Measurements from ENCODE around the gene TSPAN16. TPM values are rescaled to one million over a fixed set of nuclear protein-coding genes. Genes with fewer than 3 reads are reported as not detected.

Gene TSPAN16
- total and polyA plus RNA-seq, 2 of the 13 experiments (the other 11 are each of a cell fraction or from before 2014, with no cell fraction given), result not detected

- TF ChIP-seq ZNF274 (CRISPR knock-in tag; IDR thresholded peaks at IDR 0.05) (peak; percentile 98), HNF4A (CRISPR knock-in tag; IDR thresholded peaks at IDR 0.05) (peak; percentile 100), KLF13 (CRISPR knock-in tag; IDR thresholded peaks at IDR 0.05) (peak; percentile 72; the same call in 1 of the 2 replicates), ZNF550 (CRISPR knock-in tag; IDR thresholded peaks at IDR 0.05; ENCODE audit: borderline replicate concordance) (no peak), ZNF577 (CRISPR knock-in tag; IDR thresholded peaks at IDR 0.05; ENCODE audit: borderline replicate concordance, low read depth) (no peak), ZNF350 (CRISPR knock-in tag; IDR thresholded peaks at IDR 0.05; ENCODE audit: borderline replicate concordance, low read depth) (peak; percentile 98), POGZ (CRISPR knock-in tag; IDR thresholded peaks at IDR 0.05) (peak; percentile 86), ZNF18 (CRISPR knock-in tag; IDR thresholded peaks at IDR 0.05; ENCODE audit: insufficient replicate concordance) (peak; percentile 52), FOXK2 (IDR thresholded peaks at IDR 0.05) (no peak), SIN3B (IDR thresholded peaks at IDR 0.05; ENCODE audit: low read length) (no peak), NONO (IDR thresholded peaks at IDR 0.05) (no peak), NONO (CRISPR knock-in tag; conservative IDR thresholded peaks at IDR 0.05) (peak; percentile 98), TMF1 (CRISPR knock-in tag; IDR thresholded peaks at IDR 0.05; ENCODE audit: low read depth) (peak; percentile 55; the same call in 1 of the 2 replicates), LBX2 (CRISPR knock-in tag; IDR thresholded peaks at IDR 0.05; ENCODE audit: borderline replicate concordance) (peak; percentile 84; the same call in 1 of the 2 replicates), MLLT10 (CRISPR knock-in tag; IDR thresholded peaks at IDR 0.05) (no peak), ZNF710 (CRISPR knock-in tag; IDR thresholded peaks at IDR 0.05; ENCODE audit: borderline replicate concordance) (peak; percentile 92), ZSCAN22 (CRISPR knock-in tag; IDR thresholded peaks at IDR 0.05) (peak; percentile 72; the same call in 1 of the 2 replicates), RNF2 (conservative IDR thresholded peaks at IDR 0.05; ENCODE audit: low read depth) (peak; percentile 94), ZNF879 (CRISPR knock-in tag; IDR thresholded peaks at IDR 0.05) (no peak), ZNF460 (CRISPR knock-in tag; IDR thresholded peaks at IDR 0.05; ENCODE audit: borderline replicate concordance) (peak; percentile 96), ZNF790 (CRISPR knock-in tag; IDR thresholded peaks at IDR 0.05; ENCODE audit: borderline replicate concordance) (no peak), ZNF33B (CRISPR knock-in tag; IDR thresholded peaks at IDR 0.05) (peak; percentile 98; the same call in 1 of the 2 replicates), CCDC6 (CRISPR knock-in tag; IDR thresholded peaks at IDR 0.05) (peak; percentile 99), KMT2A (CRISPR knock-in tag; IDR thresholded peaks at IDR 0.05) (peak; percentile 43; the same call in 1 of the 2 replicates)
Measured at GRCh38 chr19:11265785-11266236, 30.1 kb upstream of the TSPAN16 start (continued).
